Colonic mucosa (tissue), 4 donors: ENCODE measurements around the gene IL22RA1. TPM values are rescaled to one million over a fixed set of nuclear protein-coding genes. Genes with fewer than 3 reads are reported as not detected.

Experiments used
- DNase-seq: peaks from one replicate; pipeline ENCODE4 v3.0.0-alpha.2; 2020
- H3K27ac ChIP-seq: fragments of 200-600 bp; one replicate; pipeline ENCODE4 v1.8.0; 2021
- H3K27me3 ChIP-seq: fragments of 200-600 bp; one replicate; pipeline ENCODE4 v1.8.0; 2021
- H3K36me3 ChIP-seq: fragments of 200-600 bp; one replicate; pipeline ENCODE4 v1.8.0; 2021
- H3K4me1 ChIP-seq: fragments of 200-600 bp; one replicate; pipeline ENCODE4 v1.8.0; 2021; ENCODE audit warnings: mild to moderate bottlenecking
- H3K4me3 ChIP-seq: fragments of 200-600 bp; one replicate; pipeline ENCODE4 v1.8.0; 2021
- H3K9ac ChIP-seq, 2 donors: one replicate each; pipeline ENCODE4 v1.7.0; 2013; ENCODE audit warnings: control low read depth in 2 of 2, low read depth in 2 of 2, low read length in 2 of 2
- H3K9me3 ChIP-seq: fragments of 200-600 bp; one replicate; pipeline ENCODE4 v1.8.0; 2021
- CTCF ChIP-seq: fragments of 200-600 bp; IDR thresholded peaks from one replicate; pipeline ENCODE4 v1.8.0; 2022; ENCODE audit warnings: antibody characterized with exemption, mild to moderate bottlenecking
- intact Hi-C: fragments of 100-400 bp; cut with DNase I; formaldehyde crosslinking; loops from one replicate; pipeline ENCODE4 v1.14.1; 2022
- total RNA-seq, 2 donors: library from RNA; stranded (reverse); fragmentation: NEBNext Ultra II Directional in 1 of 2; extraction: Animal tissue kit (Norgen Biotek cat#: 25700) in 1 of 2; gene quantifications; one replicate each; pipeline ENCODE4 v1.2.1, GENCODE V29; 2021
- donor health status: healthy.
- donor health status: DM: no; HTN: no; CAD: no.
- donor health status: DM: no; HTN: no; CAD: no.

Gene IL22RA1
- total RNA-seq, 2 donors from 2014 or later, result 15.5 to 17.3 TPM

GRCh38 chr1:24136956-24137539, 5.9 kb downstream of the IL22RA1 start:
- intact Hi-C loops, result no loop called here
- H3K4me3 ChIP-seq, result no peak overlapping the region
- no peaks in the 10 kb centered on the region for H3K36me3 ChIP-seq
- no peak for DNase-seq
- H3K9ac ChIP-seq, result no peak overlapping the region
- H3K9me3 ChIP-seq, result no peaks in the 10 kb centered on the region
- no peak overlapping the region for H3K27ac ChIP-seq
- H3K4me1 ChIP-seq, result no peaks in the 10 kb centered on the region
- TF ChIP-seq CTCF, result no peak
- no peaks in the 10 kb centered on the region for H3K27me3 ChIP-seq

GRCh38 chr1:24134376-24134775, 8.6 kb downstream of the IL22RA1 start:
- no peak overlapping the region for H3K9ac ChIP-seq
- no peaks in the 10 kb centered on the region for H3K27me3 ChIP-seq
- no peaks in the 10 kb centered on the region for H3K9me3 ChIP-seq
- DNase-seq, result no peak
- H3K36me3 ChIP-seq, result no peaks in the 10 kb centered on the region
- H3K4me3 ChIP-seq, result no peak overlapping the region
- intact Hi-C loops, result no loop called here
- no peak for TF ChIP-seq CTCF
- no peaks in the 10 kb centered on the region for H3K4me1 ChIP-seq
- H3K27ac ChIP-seq, result no peak overlapping the region

- no peak overlapping the region for H3K27ac ChIP-seq
- H3K9me3 ChIP-seq, result no peaks in the 10 kb centered on the region
- H3K4me1 ChIP-seq, result no peaks in the 10 kb centered on the region
- H3K27me3 ChIP-seq, result no peaks in the 10 kb centered on the region
- H3K4me3 ChIP-seq, result no peak overlapping the region
- TF ChIP-seq CTCF, result no peak
- intact Hi-C loops, result no loop called here
- no peak overlapping the region for H3K9ac ChIP-seq
- no peak for DNase-seq
- H3K36me3 ChIP-seq, result no peaks in the 10 kb centered on the region
Observed at GRCh38 chr1:24133819-24134218, 9.1 kb downstream of the IL22RA1 start.

- intact Hi-C loops, result no loop called here
- DNase-seq, result no peak
- TF ChIP-seq CTCF, result no peak
- Histone ChIP-seq H3K27ac (no peak overlapping the region), H3K9me3 (no peaks in the 10 kb centered on the region), H3K4me3 (no peak overlapping the region), H3K36me3 (no peaks in the 10 kb centered on the region), H3K27me3 (no peaks in the 10 kb centered on the region), H3K4me1 (no peaks in the 10 kb centered on the region), H3K9ac (no peak overlapping the region)
Observed at GRCh38 chr1:24130385-24130784, 12.6 kb downstream of the IL22RA1 start.

- Histone ChIP-seq H3K4me1 (no peaks in the 10 kb centered on the region), H3K36me3 (no peaks in the 10 kb centered on the region), H3K4me3 (no peak overlapping the region), H3K27ac (no peak overlapping the region), H3K27me3 (no peaks in the 10 kb centered on the region), H3K9ac (no peak overlapping the region), H3K9me3 (no peaks in the 10 kb centered on the region)
- intact Hi-C loops, result no loop called here
- TF ChIP-seq CTCF, result no peak
- DNase-seq, result no peak
Observed at GRCh38 chr1:24127801-24128363, 15.1 kb downstream of the IL22RA1 start.
